Cardiac ventricle fibroblast (primary cell): ENCODE data around the gene NBPF10. TPM values are rescaled to one million over a fixed set of nuclear protein-coding genes. Genes with fewer than 3 reads are reported as not detected.

Experiments used
- total RNA-seq: library from RNA; depleted of rRNA; stranded (reverse); fragments of >200 nt; gene quantifications from 2 replicates; pipeline ENCODE4 v1.2.3, GENCODE V29; 2015

Gene NBPF10, protein sequence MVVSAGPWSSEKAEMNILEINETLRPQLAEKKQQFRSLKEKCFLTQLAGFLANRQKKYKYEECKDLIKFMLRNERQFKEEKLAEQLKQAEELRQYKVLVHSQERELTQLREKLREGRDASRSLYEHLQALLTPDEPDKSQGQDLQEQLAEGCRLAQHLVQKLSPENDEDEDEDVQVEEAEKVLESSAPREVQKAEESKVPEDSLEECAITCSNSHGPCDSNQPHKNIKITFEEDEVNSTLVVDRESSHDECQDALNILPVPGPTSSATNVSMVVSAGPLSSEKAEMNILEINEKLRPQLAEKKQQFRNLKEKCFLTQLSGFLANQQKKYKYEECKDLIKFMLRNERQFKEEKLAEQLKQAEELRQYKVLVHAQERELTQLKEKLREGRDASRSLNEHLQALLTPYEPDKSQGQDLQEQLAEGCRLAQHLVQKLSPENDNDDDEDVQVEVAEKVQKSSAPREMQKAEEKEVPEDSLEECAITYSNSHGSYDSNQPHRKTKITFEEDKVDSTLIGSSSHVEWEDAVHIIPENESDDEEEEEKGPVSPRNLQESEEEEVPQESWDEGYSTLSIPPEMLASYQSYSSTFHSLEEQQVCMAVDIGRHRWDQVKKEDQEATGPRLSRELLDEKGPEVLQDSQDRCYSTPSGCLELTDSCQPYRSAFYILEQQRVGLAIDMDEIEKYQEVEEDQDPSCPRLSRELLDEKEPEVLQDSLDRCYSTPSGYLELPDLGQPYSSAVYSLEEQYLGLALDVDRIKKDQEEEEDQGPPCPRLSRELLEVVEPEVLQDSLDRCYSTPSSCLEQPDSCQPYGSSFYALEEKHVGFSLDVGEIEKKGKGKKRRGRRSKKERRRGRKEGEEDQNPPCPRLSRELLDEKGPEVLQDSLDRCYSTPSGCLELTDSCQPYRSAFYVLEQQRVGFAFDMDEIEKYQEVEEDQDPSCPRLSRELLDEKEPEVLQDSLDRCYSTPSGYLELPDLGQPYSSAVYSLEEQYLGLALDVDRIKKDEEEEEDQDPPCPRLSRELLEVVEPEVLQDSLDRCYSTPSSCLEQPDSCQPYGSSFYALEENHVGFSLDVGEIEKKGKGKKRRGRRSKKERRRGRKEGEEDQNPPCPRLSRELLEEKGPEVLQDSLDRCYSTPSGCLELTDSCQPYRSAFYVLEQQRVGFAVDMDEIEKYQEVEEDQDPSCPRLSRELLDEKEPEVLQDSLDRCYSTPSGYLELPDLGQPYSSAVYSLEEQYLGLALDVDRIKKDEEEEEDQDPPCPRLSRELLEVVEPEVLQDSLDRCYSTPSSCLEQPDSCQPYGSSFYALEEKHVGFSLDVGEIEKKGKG (N-terminal part only)
- total RNA-seq = 1.3 and 1.9 TPM in 2 replicates

DNA sequence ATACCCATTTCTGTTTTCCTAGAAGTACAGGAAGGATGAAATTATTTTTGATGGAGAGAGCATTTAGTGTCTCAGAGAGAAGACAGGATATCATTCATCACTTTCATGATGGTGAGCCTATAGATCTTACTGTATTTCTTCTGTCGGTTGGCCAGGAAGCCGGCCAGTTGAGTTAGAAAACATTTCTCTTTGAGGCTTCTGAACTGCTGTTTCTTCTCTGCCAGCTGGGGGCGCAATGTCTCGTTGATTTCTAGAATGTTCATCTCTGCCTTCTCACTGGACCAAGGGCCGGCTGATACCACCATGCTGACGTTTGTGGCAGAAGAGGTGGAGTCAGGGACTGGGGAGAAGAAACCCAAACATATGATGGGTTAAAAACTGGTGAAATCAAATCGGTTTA is at the start of gene NBPF10:
Gene NBPF10, minus strand, starts transcription at position 340 of the 400 bp plus-strand sequence. Its CDS starts 35 bp downstream, at position 305.

Other genes with a start within 250 kb of the NBPF10 start
- gene ITGA10, start 234.8 kb downstream of the NBPF10 start, total RNA-seq = 12.8 and 13.1 TPM in 2 replicates
- 22.8 and 25.9 TPM in 2 replicates for gene PEX11B, start 226.1 kb downstream of the NBPF10 start, total RNA-seq
- 115 and 134 TPM in 2 replicates for gene RBM8A, start 217.3 kb downstream of the NBPF10 start, total RNA-seq
- 36.6 and 45.0 TPM in 2 replicates for gene LIX1L, start 186.8 kb downstream of the NBPF10 start, total RNA-seq
- 0.39 and 0.75 TPM in 2 replicates for gene ANKRD34A, start 180.2 kb downstream of the NBPF10 start, total RNA-seq
- gene POLR3GL, start 180.1 kb downstream of the NBPF10 start, total RNA-seq = 10.4 and 13.9 TPM in 2 replicates
- gene TXNIP, start 148.2 kb downstream of the NBPF10 start, total RNA-seq = 274 and 291 TPM in 2 replicates
- gene HJV, start 123.1 kb downstream of the NBPF10 start, total RNA-seq = not detected in 2 replicates
- gene NOTCH2NLA, start 84.2 kb upstream of the NBPF10 start, total RNA-seq = 18.0 and 26.3 TPM in 2 replicates